OCI-LY7 (cell line): ENCODE data around the gene FZD10. TPM values are rescaled to one million over a fixed set of nuclear protein-coding genes. Genes with fewer than 3 reads are reported as not detected.

Source experiments
- BruUV-seq: library from RNA; stranded (reverse); fragments of 400-500 nt; replicated peaks from 2 replicates; lab custom pipeline; 2021; lab: Mats Ljungman, UMichigan
- CTCF ChIA-PET: fragments of 300-600 bp; sonication (Branson Sonifier 250); formaldehyde crosslinking; loops from one replicate; lab custom pipeline; 2022; ENCODE audit warnings: antibody characterized with exemption; ENCODE audit not compliant: unreplicated experiment; lab: Charles Lee
- POLR2A ChIA-PET: fragments of 300-600 bp; sonication (Branson Sonifier 250); formaldehyde crosslinking; loops from one replicate; lab custom pipeline; 2022; ENCODE audit warnings: antibody characterized with exemption; lab: Charles Lee
- DNase-seq: peaks from one replicate; pipeline ENCODE4 v3.0.0-alpha.2; 2015; ENCODE audit warnings: low spot score
- H2AFZ ChIP-seq: fragments of 200-600 bp; sonication (generic), shearing (Covaris generic); 2 replicates; pipeline ENCODE4 v1.6.1; 2014; ENCODE audit warnings: mild to moderate bottlenecking, antibody characterized with exemption, low read length, moderate library complexity
- H3K27ac ChIP-seq: fragments of 200-600 bp; sonication (generic); 2 replicates; pipeline ENCODE4 v1.5.1; 2014; ENCODE audit warnings: mixed run types, low read depth, mild to moderate bottlenecking, moderate library complexity, low read length, inconsistent platforms; ENCODE audit not compliant: poor library complexity, severe bottlenecking
- H3K36me3 ChIP-seq: fragments of 200-600 bp; sonication (generic); 2 replicates; pipeline ENCODE4 v1.6.1; 2014; ENCODE audit warnings: mild to moderate bottlenecking, antibody characterized with exemption, low read length, moderate library complexity, mixed read lengths; ENCODE audit not compliant: insufficient read depth
- H3K4me1 ChIP-seq: fragments of 200-600 bp; sonication (generic); 2 replicates; pipeline ENCODE4 v1.5.1; 2014; ENCODE audit warnings: mild to moderate bottlenecking, low read length; ENCODE audit not compliant: insufficient read depth, poor library complexity, severe bottlenecking
- H3K4me2 ChIP-seq: fragments of 200-600 bp; sonication (generic); 2 replicates; pipeline ENCODE4 v1.6.1; 2014; ENCODE audit warnings: mild to moderate bottlenecking, low read length
- H3K4me3 ChIP-seq: fragments of 200-600 bp; sonication (generic); 2 replicates; pipeline ENCODE4 v1.5.1; 2014; ENCODE audit warnings: mild to moderate bottlenecking, low read depth, low read length; ENCODE audit not compliant: poor library complexity, severe bottlenecking
- H3K79me2 ChIP-seq: fragments of 200-600 bp; sonication (generic); 2 replicates; pipeline ENCODE4 v1.6.1; 2016; ENCODE audit warnings: low read depth, mild to moderate bottlenecking, low read length, moderate library complexity, mixed read lengths; ENCODE audit not compliant: insufficient read depth
- H3K9me2 ChIP-seq: fragments of 200-600 bp; sonication (generic); 2 replicates; pipeline ENCODE4 v1.6.1; 2016; ENCODE audit warnings: mild to moderate bottlenecking, low read length, mixed read lengths; ENCODE audit not compliant: insufficient read depth
- H3K9me3 ChIP-seq: fragments of 200-600 bp; sonication (generic); 2 replicates; pipeline ENCODE4 v1.6.1; 2014; ENCODE audit warnings: mild to moderate bottlenecking, mixed run types, low read length, mixed read lengths
- H4K20me1 ChIP-seq: fragments of 200-600 bp; sonication (generic); 2 replicates; pipeline ENCODE4 v1.6.1; 2014; ENCODE audit warnings: mild to moderate bottlenecking, antibody characterized with exemption, low read length, moderate library complexity, mixed read lengths; ENCODE audit not compliant: insufficient read depth
- EZH2phosphoT487 ChIP-seq: fragments of 200-600 bp; sonication (generic); IDR thresholded peaks from 2 replicates; pipeline ENCODE4 v1.6.1; 2018; ENCODE audit warnings: low read depth, borderline replicate concordance, mild to moderate bottlenecking, mixed run types, antibody characterized with exemption, low read length, moderate library complexity, mixed read lengths
- intact Hi-C: fragments of 100-400 bp; cut with micrococcal nuclease; formaldehyde crosslinking; loops from one replicate; pipeline ENCODE4 v1.10.0; 2022; ENCODE audit not compliant: unreplicated experiment
- total RNA-seq, 2 experiments: library from RNA; depleted of rRNA in 1 of 2; stranded (reverse); fragments of >200 nt in 1 of 2; shearing (Covaris generic) in 1 of 2; gene quantifications; 2 replicates each; pipeline ENCODE4 v1.2.3, GENCODE V29; 2014 to 2022
- TF ChIP-seq, protein P1 (sequence below): fragments of 200-600 bp; sonication (generic); conservative IDR thresholded peaks from 2 replicates; pipeline ENCODE4 v1.5.1; 2014; ENCODE audit warnings: mild to moderate bottlenecking, antibody characterized with exemption, low read length, moderate library complexity, mixed read lengths

Gene FZD10
- total RNA-seq, 2 experiments from 2014 or later = not detected

DNA sequence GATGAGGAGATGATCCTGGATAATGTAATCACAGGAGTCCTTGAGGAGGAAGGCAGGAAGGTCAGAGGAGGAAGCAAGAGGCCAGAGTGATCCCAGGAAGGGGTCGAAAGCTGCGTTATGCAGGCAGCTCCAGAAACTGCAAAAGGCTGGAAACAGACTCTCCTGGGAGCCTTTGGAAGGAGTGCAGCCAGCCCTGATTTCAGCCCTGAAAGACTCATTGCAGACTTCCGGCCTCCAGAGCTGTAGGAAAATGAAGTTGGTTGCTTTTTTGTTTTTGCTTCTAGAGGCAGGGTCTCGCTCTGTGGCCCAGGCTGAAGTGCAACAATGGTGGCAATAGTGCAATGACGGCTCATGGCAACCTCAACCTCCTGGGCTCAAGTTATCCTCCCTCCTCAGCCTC is 44.6 kb upstream of the FZD10 start:
- TF ChIP-seq, protein P1, sequence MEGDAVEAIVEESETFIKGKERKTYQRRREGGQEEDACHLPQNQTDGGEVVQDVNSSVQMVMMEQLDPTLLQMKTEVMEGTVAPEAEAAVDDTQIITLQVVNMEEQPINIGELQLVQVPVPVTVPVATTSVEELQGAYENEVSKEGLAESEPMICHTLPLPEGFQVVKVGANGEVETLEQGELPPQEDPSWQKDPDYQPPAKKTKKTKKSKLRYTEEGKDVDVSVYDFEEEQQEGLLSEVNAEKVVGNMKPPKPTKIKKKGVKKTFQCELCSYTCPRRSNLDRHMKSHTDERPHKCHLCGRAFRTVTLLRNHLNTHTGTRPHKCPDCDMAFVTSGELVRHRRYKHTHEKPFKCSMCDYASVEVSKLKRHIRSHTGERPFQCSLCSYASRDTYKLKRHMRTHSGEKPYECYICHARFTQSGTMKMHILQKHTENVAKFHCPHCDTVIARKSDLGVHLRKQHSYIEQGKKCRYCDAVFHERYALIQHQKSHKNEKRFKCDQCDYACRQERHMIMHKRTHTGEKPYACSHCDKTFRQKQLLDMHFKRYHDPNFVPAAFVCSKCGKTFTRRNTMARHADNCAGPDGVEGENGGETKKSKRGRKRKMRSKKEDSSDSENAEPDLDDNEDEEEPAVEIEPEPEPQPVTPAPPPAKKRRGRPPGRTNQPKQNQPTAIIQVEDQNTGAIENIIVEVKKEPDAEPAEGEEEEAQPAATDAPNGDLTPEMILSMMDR = no peak
- no peak for TF ChIP-seq EZH2phosphoT487
- Histone ChIP-seq H3K27ac (no peak overlapping the region), H3K9me2 (no peaks in the 10 kb centered on the region), H3K9me3 (no peaks in the 10 kb centered on the region), H3K4me1 (no peaks in the 10 kb centered on the region), H4K20me1 (no peaks in the 10 kb centered on the region), H2AFZ (no peak overlapping the region), H3K79me2 (no peaks in the 10 kb centered on the region), H3K36me3 (no peaks in the 10 kb centered on the region), H3K4me3 (no peak overlapping the region), H3K4me2 (no peak overlapping the region)
- intact Hi-C loops = no loop called here
- BruUV-seq = no TSS peak
- ChIA-PET POLR2A (no interaction called here), CTCF (no interaction called here)
- no peak for DNase-seq

DNA sequence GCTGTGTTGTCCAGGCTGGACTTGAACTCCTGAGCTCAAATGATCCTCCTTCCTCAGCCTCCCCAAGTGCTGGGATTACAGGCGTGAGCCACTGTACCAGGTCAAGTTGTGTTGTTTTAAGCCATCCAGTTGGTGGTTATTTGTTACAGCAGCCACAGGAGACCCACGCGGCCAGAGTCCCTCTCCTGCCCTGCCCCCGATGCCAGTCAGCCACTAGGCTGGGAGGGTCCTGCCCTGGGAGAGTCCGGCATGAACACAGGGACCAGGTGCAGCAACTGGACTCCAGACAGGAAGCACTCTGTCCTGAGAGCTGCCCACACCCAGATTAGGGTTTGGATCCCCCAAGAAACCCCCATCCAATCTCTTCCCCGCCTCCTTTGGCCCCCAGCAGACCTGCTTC is 44.1 kb upstream of the FZD10 start:
- BruUV-seq = no TSS peak
- ChIA-PET POLR2A (no interaction called here), CTCF (no interaction called here)
- no peaks in the 10 kb centered on the region for H3K4me1 ChIP-seq
- intact Hi-C loops = no loop called here
- DNase-seq = no peak
- H3K27ac ChIP-seq = no peak overlapping the region
- H2AFZ ChIP-seq = no peak overlapping the region
- no peaks in the 10 kb centered on the region for H3K9me2 ChIP-seq
- TF ChIP-seq EZH2phosphoT487 = no peak
- TF ChIP-seq, protein P1 = no peak
- H3K4me3 ChIP-seq = no peak overlapping the region
- H3K9me3 ChIP-seq = no peaks in the 10 kb centered on the region
- H3K79me2 ChIP-seq = no peaks in the 10 kb centered on the region
- H3K36me3 ChIP-seq = no peaks in the 10 kb centered on the region
- no peaks in the 10 kb centered on the region for H4K20me1 ChIP-seq
- H3K4me2 ChIP-seq = no peak overlapping the region

DNA sequence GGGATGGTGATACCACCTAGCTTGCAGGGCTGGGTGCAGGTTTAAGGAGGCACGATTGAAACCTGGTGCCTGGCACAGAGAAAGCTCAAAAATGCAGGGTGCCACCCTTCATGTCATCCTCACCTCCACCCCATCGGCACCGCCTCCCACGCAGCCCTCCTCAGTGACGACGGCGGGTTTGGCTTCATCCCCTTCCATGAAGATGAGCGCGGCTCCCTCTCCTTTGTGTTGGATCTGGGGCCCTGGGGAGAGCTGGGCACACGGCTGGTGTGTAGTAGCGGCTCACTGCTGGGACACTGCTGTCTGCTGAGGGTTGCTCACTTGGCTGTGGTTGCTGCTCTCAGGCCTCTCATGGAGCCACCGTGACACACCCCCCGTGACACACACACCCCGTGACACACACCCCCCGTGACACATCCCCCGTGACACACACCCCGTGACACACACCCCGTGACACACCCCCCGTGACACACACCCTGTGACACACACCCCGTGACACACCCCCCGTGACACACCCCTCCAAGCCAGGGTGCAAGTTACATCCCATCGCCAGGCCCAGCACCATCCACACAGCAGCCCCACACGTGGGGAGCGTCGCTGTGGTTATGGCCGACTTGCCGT is 42.9 kb upstream of the FZD10 start:
- POLR2A ChIA-PET = no interaction called here
- intact Hi-C loops = no loop called here
- no peak for DNase-seq
- no peaks in the 10 kb centered on the region for H3K36me3 ChIP-seq
- H3K4me3 ChIP-seq = no peak overlapping the region
- TF ChIP-seq EZH2phosphoT487 = no peak
- TF ChIP-seq, protein P1 = no peak
- no peak overlapping the region for H3K27ac ChIP-seq
- H3K4me2 ChIP-seq = no peak overlapping the region
- no peaks in the 10 kb centered on the region for H3K9me3 ChIP-seq
- BruUV-seq = no TSS peak
- H3K4me1 ChIP-seq = no peaks in the 10 kb centered on the region
- H2AFZ ChIP-seq = no peak overlapping the region
- no peaks in the 10 kb centered on the region for H3K79me2 ChIP-seq
- no peaks in the 10 kb centered on the region for H4K20me1 ChIP-seq
- no peaks in the 10 kb centered on the region for H3K9me2 ChIP-seq
- CTCF ChIA-PET = no interaction called here
